H1 (cell line): ENCODE data around the gene ZNF394. TPM values are rescaled to one million over a fixed set of nuclear protein-coding genes. Genes with fewer than 3 reads are reported as not detected.

Source experiments
- CTCF ChIA-PET: fragments of 300-600 bp; sonication (Branson Sonifier 250); formaldehyde crosslinking; loops from one replicate; lab custom pipeline; 2021; ENCODE audit not compliant: partially characterized antibody; lab: Charles Lee
- POLR2A ChIA-PET: fragments of 300-600 bp; sonication (Branson Sonifier 250); formaldehyde crosslinking; loops from one replicate; lab custom pipeline; 2021; ENCODE audit warnings: inconsistent platforms; ENCODE audit not compliant: partially characterized antibody; lab: Charles Lee
- DNase-seq, 2 experiments: peaks; one replicate each; pipeline versions ENCODE4 v3.0.0 to v3.0.0-alpha.2; 2010 to 2022; ENCODE audit warnings: low spot score in 2 of 2, low read depth in 1 of 2, mixed read lengths in 1 of 2
- FAIRE-seq: peaks from 2 replicates; lab custom pipeline; 2011; peaks lifted over from hg19 to GRCh38; lab: Jason Lieb, UNC
- H2AFZ ChIP-seq: 2 replicates; pipeline ENCODE4 v1.8.1; 2012; ENCODE audit warnings: low read length, inconsistent platforms
- H2AK5ac ChIP-seq: 2 replicates; pipeline ENCODE4 v1.6.1; 2013; ENCODE audit warnings: low read depth, low read length
- H2BK120ac ChIP-seq: replicated peaks from 2 replicates; pipeline ENCODE3; 2013; ENCODE audit warnings: low read depth, low read length, inconsistent platforms
- H2BK12ac ChIP-seq: 2 replicates; pipeline ENCODE4 v1.6.1; 2013; ENCODE audit warnings: low read depth, low read length
- H2BK15ac ChIP-seq: 2 replicates; pipeline ENCODE4 v1.6.1; 2013; ENCODE audit warnings: low read length
- H2BK20ac ChIP-seq: 2 replicates; pipeline ENCODE4 v1.6.1; 2013; ENCODE audit warnings: low read length
- H2BK5ac ChIP-seq: 2 replicates; pipeline ENCODE4 v1.6.1; 2013; ENCODE audit warnings: low read depth, low read length
- H3K14ac ChIP-seq: 2 replicates; pipeline ENCODE4 v1.6.1; 2013; ENCODE audit warnings: inconsistent platforms; ENCODE audit not compliant: insufficient read length
- H3K18ac ChIP-seq: 2 replicates; pipeline ENCODE4 v1.6.1; 2013; ENCODE audit warnings: low read length; ENCODE audit errors: extremely low read depth
- H3K23ac ChIP-seq: 2 replicates; pipeline ENCODE4 v1.6.1; 2013; ENCODE audit warnings: inconsistent platforms; ENCODE audit not compliant: insufficient read length
- H3K23me2 ChIP-seq: 2 replicates; pipeline ENCODE4 v1.6.1; 2013; ENCODE audit warnings: low read depth, low read length
- H3K27ac ChIP-seq: 2 replicates; pipeline ENCODE4 v1.6.1; 2011; ENCODE audit warnings: low read depth, low read length, inconsistent platforms
- H3K27me3 ChIP-seq, 4 experiments: replicated peaks in 1 of 4; 1 replicate in 1 of 4; 2 replicates in 3 of 4; pipeline versions ENCODE4 v1.6.1 to v1.8.1; 2011 to 2013; ENCODE audit warnings: low read length in 3 of 4, mild to moderate bottlenecking in 3 of 4, inconsistent platforms in 2 of 4, mixed read lengths in 2 of 4, moderate library complexity in 1 of 4; ENCODE audit not compliant: control insufficient read depth in 3 of 4, insufficient read depth in 3 of 4; ENCODE audit errors: extremely low read depth in 1 of 4
- H3K36me3 ChIP-seq, 4 experiments: 2 replicates each; pipeline versions ENCODE4 v1.6.1 to v1.8.1; 2011 to 2013; ENCODE audit warnings: mild to moderate bottlenecking in 4 of 4, low read length in 3 of 4, moderate library complexity in 2 of 4, control low read depth in 1 of 4, inconsistent platforms in 1 of 4; ENCODE audit not compliant: insufficient read depth in 4 of 4, control insufficient read depth in 2 of 4
- H3K4ac ChIP-seq: replicated peaks from 2 replicates; pipeline ENCODE3; 2013; ENCODE audit warnings: low read length, low read depth, mixed read lengths, inconsistent platforms; ENCODE audit not compliant: insufficient read length
- H3K4me1 ChIP-seq, 4 experiments: replicated peaks in 1 of 4; 1 replicate in 1 of 4; 2 replicates in 3 of 4; pipeline versions ENCODE4 v1.6.1 to v1.8.1; 2011 to 2013; ENCODE audit warnings: low read length in 3 of 4, inconsistent platforms in 2 of 4, mixed read lengths in 1 of 4; ENCODE audit not compliant: insufficient read depth in 4 of 4, control insufficient read depth in 3 of 4
- H3K4me2 ChIP-seq, 2 experiments: 2 replicates each; pipeline versions ENCODE4 v1.6.1 to v1.8.1; 2011 to 2013; ENCODE audit warnings: low read depth in 2 of 2, low read length in 2 of 2, control low read depth in 1 of 2, inconsistent platforms in 1 of 2, mild to moderate bottlenecking in 1 of 2; ENCODE audit not compliant: insufficient read depth in 1 of 2
- H3K4me3 ChIP-seq, 4 experiments: fragments of 200-600, 300-600 bp in 1 of 4; sonication (generic), shearing (Covaris generic), sonication (Bioruptor Twin) in 1 of 4; 2 replicates each; pipeline versions ENCODE4 v1.5.1 to v1.8.1; 2011 to 2016; ENCODE audit warnings: low read length in 4 of 4, low read depth in 3 of 4, control low read depth in 2 of 4, inconsistent platforms in 2 of 4, mild to moderate bottlenecking in 2 of 4, mixed read lengths in 1 of 4, moderate library complexity in 1 of 4; ENCODE audit not compliant: insufficient read depth in 2 of 4; ENCODE audit errors: extremely low read depth in 1 of 4
- H3K56ac ChIP-seq: replicated peaks from 2 replicates; pipeline ENCODE3; 2013; ENCODE audit warnings: low read depth, mild to moderate bottlenecking, mixed read lengths, low read length, inconsistent platforms; ENCODE audit not compliant: insufficient read length
- H3K79me1 ChIP-seq: 2 replicates; pipeline ENCODE4 v1.6.1; 2013; ENCODE audit warnings: low read depth, low read length, control low read depth
- H3K79me2 ChIP-seq, 2 experiments: 2 replicates each; pipeline versions ENCODE4 v1.6.1 to v1.8.1; 2012 to 2013; ENCODE audit warnings: low read length in 2 of 2, mild to moderate bottlenecking in 2 of 2, inconsistent platforms in 1 of 2; ENCODE audit not compliant: insufficient read depth in 2 of 2, control insufficient read depth in 1 of 2
- H3K9ac ChIP-seq, 4 experiments: replicated peaks in 1 of 4; 1 replicate in 1 of 4; 2 replicates in 3 of 4; pipeline versions ENCODE4 v1.6.1 to v1.8.1; 2011 to 2013; ENCODE audit warnings: low read depth in 3 of 4, low read length in 3 of 4, control low read depth in 2 of 4, mild to moderate bottlenecking in 2 of 4, moderate library complexity in 2 of 4, inconsistent platforms in 1 of 4; ENCODE audit errors: extremely low read depth in 1 of 4
- H3K9me3 ChIP-seq, 2 experiments: 2 replicates each; pipeline versions ENCODE4 v1.6.1 to v1.8.1; 2012 to 2013; ENCODE audit warnings: mild to moderate bottlenecking in 2 of 2, moderate library complexity in 2 of 2, control low read depth in 1 of 2, inconsistent platforms in 1 of 2, low read depth in 1 of 2, low read length in 1 of 2, mixed read lengths in 1 of 2; ENCODE audit not compliant: insufficient read depth in 2 of 2
- H4K20me1 ChIP-seq, 2 experiments: replicated peaks in 1 of 2; 2 replicates each; pipeline versions ENCODE3 to v1.8.1; 2011 to 2013; ENCODE audit warnings: inconsistent platforms in 2 of 2, low read length in 2 of 2, mild to moderate bottlenecking in 1 of 2; ENCODE audit not compliant: insufficient read depth in 2 of 2, control insufficient read depth in 1 of 2
- H4K5ac ChIP-seq: 2 replicates; pipeline ENCODE4 v1.6.1; 2013; ENCODE audit warnings: low read length, low read depth, mixed read lengths, inconsistent platforms; ENCODE audit not compliant: insufficient read length
- H4K8ac ChIP-seq: 2 replicates; pipeline ENCODE4 v1.8.0; 2013; ENCODE audit warnings: mild to moderate bottlenecking, moderate library complexity, low read length, inconsistent platforms; ENCODE audit not compliant: insufficient read depth; ENCODE audit errors: extremely low read depth
- H4K91ac ChIP-seq: replicated peaks from 2 replicates; pipeline ENCODE3; 2013; ENCODE audit warnings: low read length, mixed read lengths, inconsistent platforms; ENCODE audit not compliant: insufficient read length
- ATF2 ChIP-seq: IDR thresholded peaks from 2 replicates; pipeline ENCODE4 v1.6.1; 2012; ENCODE audit warnings: low read length, inconsistent platforms
- CBX5 ChIP-seq: fragments of 300-800, 300-1000 bp; sonication (generic); IDR thresholded peaks from 2 replicates; pipeline ENCODE4 v1.7.1; 2016; ENCODE audit warnings: antibody characterized with exemption, low read length, low read depth
- CHD1 ChIP-seq: IDR thresholded peaks from 2 replicates; pipeline ENCODE4 v1.6.1; 2012; ENCODE audit warnings: low read depth, low read length, improper control_type of control experiment
- KDM4A ChIP-seq: IDR thresholded peaks from one replicate; pipeline ENCODE4 v1.7.1; 2012; ENCODE audit warnings: low read depth, mild to moderate bottlenecking, moderate library complexity, low read length, inconsistent platforms; ENCODE audit not compliant: severe bottlenecking
- MAFK ChIP-seq: IDR thresholded peaks from 2 replicates; pipeline ENCODE4 v1.6.1; 2012; ENCODE audit warnings: low read depth, mild to moderate bottlenecking, improper control_type of control experiment, low read length
- NRF1 ChIP-seq: IDR thresholded peaks from 2 replicates; pipeline ENCODE4 v1.6.1; 2011; ENCODE audit warnings: mild to moderate bottlenecking, low read depth, low read length, improper control_type of control experiment
- RFX5 ChIP-seq: IDR thresholded peaks from 2 replicates; pipeline ENCODE4 v1.6.1; 2011; ENCODE audit warnings: low read depth, low read length, improper control_type of control experiment, borderline replicate concordance
- SP1 ChIP-seq: IDR thresholded peaks from 2 replicates; pipeline ENCODE4 v1.6.1; 2011; ENCODE audit warnings: low read depth, low read length
- TCF12 ChIP-seq: IDR thresholded peaks from 2 replicates; pipeline ENCODE4 v1.6.1; 2011; ENCODE audit warnings: low read depth, mild to moderate bottlenecking, low read length
- WGBS, 2 experiments: shearing (Covaris generic) in 1 of 2; methylation state at CpG; one replicate each; pipeline versions ENCODE4 v1.1.6 to v1.1.7; 2013 to 2015; ENCODE audit warnings: low lambda C conversion rate in 2 of 2, mixed read lengths in 2 of 2, inconsistent platforms in 1 of 2, low coverage in 1 of 2, missing lambda C conversion rate in 1 of 2; ENCODE audit not compliant: insufficient replicate concordance in 2 of 2, insufficient coverage in 1 of 2, insufficient read length in 1 of 2; ENCODE audit errors: extremely low coverage in 1 of 2, missing lambda C conversion rate in 1 of 2; 5-methylcytosine and 5-hydroxymethylcytosine counted together
- polyA plus RNA-seq, 7 experiments: library from polyadenylated mRNA; depleted of rRNA in 3 of 7; stranded (reverse) in 5 of 7; unstranded in 2 of 7; fragments of >200 nt in 5 of 7; fragments of 200-250 nt in 2 of 7; gene quantifications; 1 replicate in 5 of 7; 2 replicates in 1 of 7; 4 replicates in 1 of 7; pipeline versions ENCODE4 v1.2.1 to v1.2.3, GENCODE V29; 2011 to 2013; ENCODE audit warnings: missing spikeins in 2 of 7, mixed read lengths in 2 of 7
- total RNA-seq: library from RNA; stranded (reverse); fragmentation: NEBNext Ultra II Directional; extraction: Animal tissue kit (Norgen Biotek cat#: 25700); gene quantifications from 2 replicates; pipeline ENCODE4 v1.2.1, GENCODE V29; 2021

ZNF394 gene
- total and polyA plus RNA-seq, 2 of the 8 experiments (the other 6 are each of a cell fraction or from before 2014, with no cell fraction given), result 6.6 to 19.3 TPM

- Histone ChIP-seq H2AK5ac (no peak overlapping the region), H4K20me1 (peaks cover 10 to 33% of the 10 kb centered on the region in 2 experiments), H3K27ac (no peak overlapping the region), H3K4me1 (no peaks in the 10 kb centered on the region), H3K23ac (no peak overlapping the region), H3K9me3 (no peaks in the 10 kb centered on the region), H2BK15ac (no peak overlapping the region), H3K79me2 (no peaks in the 10 kb centered on the region), H2BK12ac (no peak overlapping the region), H3K36me3 (peaks cover 41 to 87% (median 73%) of the 10 kb centered on the region in 4 experiments), H3K56ac (no peak overlapping the region), H3K18ac (no peak overlapping the region), H3K27me3 (no peaks in the 10 kb centered on the region), H2BK5ac (no peak overlapping the region), H3K4ac (no peak overlapping the region), H3K4me3 (no peak overlapping the region), H3K79me1 (no peaks in the 10 kb centered on the region), H3K4me2 (no peak overlapping the region), H2AFZ (no peak overlapping the region), H3K14ac (no peak overlapping the region), H2BK20ac (no peak overlapping the region), H3K9ac (no peak overlapping the region; a peak in 2 of 7 replicates), H3K23me2 (no peaks in the 10 kb centered on the region), H4K5ac (no peak overlapping the region), H4K8ac (no peak overlapping the region), H4K91ac (no peak overlapping the region), H2BK120ac (no peak overlapping the region)
- 98% methylated on average over 13 of the region's 13 CpGs; no CpG with 5 or more reads in 1 of the 2 experiments for WGBS, 2 experiments
- DNase-seq (no peak), FAIRE-seq (no peak)
- POLR2A ChIA-PET, result interaction anchor here (0.8 to 7.3 kb wide), 6 partner anchors 8 to 47 kb away, joined by 3 to 100 read pairs (median 4); partner anchors contain the start of genes ATP5MF, CPSF4, PTCD1 and ZNF394
- CTCF ChIA-PET, result interaction anchor here (0.9 kb wide), 1 partner anchor 8 kb away, joined by 3 read pairs; no protein-coding TSS in a partner anchor
- TF ChIP-seq RFX5 (no peak), SP1 (no peak), NRF1 (no peak), MAFK (no peak), ATF2 (no peak), CHD1 (no peak), CBX5 (no peak), TCF12 (no peak), KDM4A (no peak)
Observed at GRCh38 chr7:99452541-99452940, 47.5 kb downstream of the ZNF394 start.
